ENCODE results near the gene PTGER3. TPM values are rescaled to one million over a fixed set of nuclear protein-coding genes. Genes with fewer than 3 reads are reported as not detected.

The PTGER3 gene
- total RNA-seq, 6 experiments from 2014 or later = 0.12 to 0.35 (median 0.20) TPM; not detected in 2

- Histone ChIP-seq H3K36me3 (no peaks in the 10 kb centered on the region), H3K4me3 (no peak overlapping the region), H3K27ac (no peak overlapping the region), H3K9me3 (no peaks in the 10 kb centered on the region), H3K4me1 (no peaks in the 10 kb centered on the region), H3K27me3 (no peaks in the 10 kb centered on the region)
- intact Hi-C loops (cut with DNase I) = no loop called here
- DNase-seq (no peak), ATAC-seq (peak; percentile 27 to 64 (median 30))
- TF ChIP-seq POLR2A (IDR thresholded peaks at IDR 0.05) (no peak), CTCF (IDR thresholded peaks at IDR 0.05) (no peak)
- WGBS (ENCODE audit: insufficient coverage, low coverage, low lambda C conversion rate, missing lambda C conversion rate) = 40% methylated on average over 2 of the region's 2 CpGs
Observed at GRCh38 chr1:70979881-70980280, 67.7 kb downstream of the PTGER3 start.

- Histone ChIP-seq H3K27ac (no peak overlapping the region), H3K4me1 (no peaks in the 10 kb centered on the region), H3K4me3 (no peak overlapping the region), H3K36me3 (no peaks in the 10 kb centered on the region), H3K9me3 (no peaks in the 10 kb centered on the region), H3K27me3 (no peaks in the 10 kb centered on the region)
- DNase-seq (no peak), ATAC-seq (no peak)
- intact Hi-C loops (cut with DNase I) = no loop called here
- TF ChIP-seq CTCF (IDR thresholded peaks at IDR 0.05) = no peak
- no peak for TF ChIP-seq POLR2A (IDR thresholded peaks at IDR 0.05)
- 13% methylated on average over 4 of the region's 4 CpGs for whole genome bisulfite sequencing (ENCODE audit: insufficient coverage, low coverage, low lambda C conversion rate, missing lambda C conversion rate)
Observed at GRCh38 chr1:70979313-70979712, 68.3 kb downstream of the PTGER3 start.

GRCh38 chr1:70978623-70979022 is 69.0 kb downstream of the PTGER3 start:
- ATAC-seq (no peak), DNase-seq (no peak)
- no peak overlapping the region for H3K4me3 ChIP-seq
- H3K27me3 ChIP-seq = no peaks in the 10 kb centered on the region
- intact Hi-C loops (cut with DNase I) = no loop called here
- no peaks in the 10 kb centered on the region for H3K4me1 ChIP-seq
- no peaks in the 10 kb centered on the region for H3K9me3 ChIP-seq
- no peaks in the 10 kb centered on the region for H3K36me3 ChIP-seq
- 13% methylated on average over 1 of the region's 1 CpG for WGBS (ENCODE audit: insufficient coverage, low coverage, low lambda C conversion rate, missing lambda C conversion rate)
- no peak for TF ChIP-seq POLR2A (IDR thresholded peaks at IDR 0.05)
- TF ChIP-seq CTCF (IDR thresholded peaks at IDR 0.05) = no peak
- H3K27ac ChIP-seq = no peak overlapping the region

GRCh38 chr1:70977575-70977974 is 70.0 kb downstream of the PTGER3 start:
- WGBS (ENCODE audit: insufficient coverage, low coverage, low lambda C conversion rate, missing lambda C conversion rate) = 46% methylated on average over 3 of the region's 3 CpGs
- no peaks in the 10 kb centered on the region for H3K27me3 ChIP-seq
- no peaks in the 10 kb centered on the region for H3K9me3 ChIP-seq
- H3K27ac ChIP-seq = no peak overlapping the region
- no peak overlapping the region for H3K4me3 ChIP-seq
- no peak for DNase-seq
- no peaks in the 10 kb centered on the region for H3K4me1 ChIP-seq
- ATAC-seq = no peak
- no peak for TF ChIP-seq CTCF (IDR thresholded peaks at IDR 0.05)
- H3K36me3 ChIP-seq = no peaks in the 10 kb centered on the region
- intact Hi-C loops (cut with DNase I) = no loop called here

GRCh38 chr1:70977041-70977440 is 70.6 kb downstream of the PTGER3 start:
- Histone ChIP-seq H3K36me3 (no peaks in the 10 kb centered on the region), H3K27me3 (no peaks in the 10 kb centered on the region), H3K4me1 (no peaks in the 10 kb centered on the region), H3K9me3 (no peaks in the 10 kb centered on the region), H3K4me3 (no peak overlapping the region), H3K27ac (no peak overlapping the region)
- ATAC-seq = no peak
- WGBS (ENCODE audit: insufficient coverage, low coverage, low lambda C conversion rate, missing lambda C conversion rate) = 42% methylated on average over 4 of the region's 4 CpGs
- no peak for TF ChIP-seq CTCF (IDR thresholded peaks at IDR 0.05)
- no peak for TF ChIP-seq POLR2A (IDR thresholded peaks at IDR 0.05)
- no peak for DNase-seq
- intact Hi-C loops (cut with DNase I) = no loop called here
